HG03571 (cell line): ENCODE results near the gene ADARB2.

Source experiments
- ATAC-seq: cut with Tn5 transposase; IDR thresholded peaks from one replicate; pipeline ENCODE4 v1.9.1; 2021; ENCODE audit not compliant: unreplicated experiment

ADARB2 gene

DNA sequence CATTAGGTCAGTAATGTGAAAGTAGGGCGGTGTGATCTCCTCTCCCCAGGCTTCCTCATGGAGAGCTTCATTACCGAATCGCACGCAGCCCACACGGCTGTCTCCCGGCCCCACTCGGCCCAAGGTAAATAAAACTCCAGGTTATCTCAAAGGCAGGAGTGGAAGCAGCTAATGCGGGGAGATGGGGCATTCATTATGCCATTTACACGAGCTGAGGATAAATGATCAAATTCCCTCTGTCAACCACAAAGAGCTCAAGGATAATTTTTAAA is 93.5 kb downstream of the ADARB2 start:
- ATAC-seq: no peak

DNA sequence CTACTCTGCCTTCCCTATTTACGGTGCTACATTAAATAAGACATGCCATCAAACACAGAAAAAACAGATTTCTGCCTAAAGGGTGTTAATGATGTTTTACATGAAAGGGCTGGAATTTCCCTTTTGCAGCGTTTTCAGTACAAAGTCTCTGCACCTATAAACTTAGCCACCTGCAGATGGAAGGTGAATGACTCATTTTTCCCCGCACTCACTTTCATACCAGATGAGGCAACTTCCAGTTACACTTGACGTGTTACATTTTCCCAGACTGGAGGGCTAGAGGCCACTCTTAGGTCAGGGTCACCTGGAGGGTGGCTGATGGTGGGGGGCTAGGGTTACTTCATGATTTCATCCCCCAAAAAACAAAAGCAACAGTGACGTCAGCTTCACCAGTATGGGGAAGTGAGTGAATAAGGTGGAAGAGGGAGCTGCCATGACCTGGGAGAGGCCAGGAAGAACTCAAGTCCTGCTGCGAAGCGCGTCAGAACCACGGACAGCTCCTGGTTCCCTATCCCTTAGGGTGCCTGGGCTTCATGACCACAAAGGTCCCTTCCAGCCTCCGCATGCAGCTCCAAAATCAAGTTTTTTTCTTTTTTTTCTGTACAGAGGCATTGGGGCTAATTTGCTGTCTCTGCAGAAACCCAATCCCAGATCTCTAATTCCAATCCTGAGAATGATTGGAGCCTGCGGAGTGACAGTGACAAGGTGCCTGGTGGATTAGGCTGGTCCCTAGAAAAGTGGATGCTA is 94.0 kb downstream of the ADARB2 start:
- no peak for ATAC-seq

GRCh38 chr10:1642600-1643160 is 94.6 kb downstream of the ADARB2 start:
- ATAC-seq: no peak

DNA sequence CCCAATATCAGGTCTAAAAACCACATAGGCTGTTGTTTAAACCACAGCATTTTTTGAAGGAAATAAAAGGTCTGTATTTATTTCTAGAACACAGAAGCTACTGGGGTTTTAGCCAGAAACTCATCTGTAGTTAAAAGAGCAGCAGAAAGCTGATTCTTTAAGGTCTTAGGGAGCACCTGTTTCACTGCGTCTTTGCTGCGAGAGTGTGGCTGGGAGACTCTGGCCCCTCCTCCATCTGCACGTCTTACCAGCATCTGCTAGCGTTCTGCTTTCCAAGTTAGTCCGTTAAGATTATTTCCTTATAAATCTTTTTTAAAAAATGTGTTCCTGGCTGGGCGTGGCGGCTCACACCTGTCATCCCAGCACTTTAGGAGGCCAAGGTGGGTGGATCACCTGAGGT is 95.9 kb downstream of the ADARB2 start:
- no peak for ATAC-seq

GRCh38 chr10:1638889-1639419 is 98.4 kb downstream of the ADARB2 start:
- ATAC-seq: no peak

DNA sequence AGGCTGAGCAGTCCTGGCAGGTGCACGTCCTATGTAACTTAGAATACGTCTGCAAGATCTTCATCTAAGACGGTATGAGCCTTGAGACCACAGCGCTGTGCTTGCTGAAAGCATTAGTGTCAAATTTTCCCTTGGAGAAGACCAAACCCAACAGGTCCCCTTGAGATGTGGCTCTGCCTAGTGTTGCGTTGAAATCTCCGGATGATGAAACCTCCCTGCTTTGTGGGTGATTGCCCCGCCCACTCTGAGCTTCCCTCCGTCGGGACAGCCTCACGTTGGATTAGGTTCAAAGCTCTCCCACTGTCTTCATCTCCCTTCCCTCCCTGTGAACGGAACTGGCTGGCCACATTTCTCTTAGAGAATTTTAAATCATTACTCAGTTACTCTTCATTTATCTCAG is 102.0 kb downstream of the ADARB2 start:
- no peak for ATAC-seq

- no peak for ATAC-seq
Measured at GRCh38 chr10:1634239-1634638, 103.1 kb downstream of the ADARB2 start.

DNA sequence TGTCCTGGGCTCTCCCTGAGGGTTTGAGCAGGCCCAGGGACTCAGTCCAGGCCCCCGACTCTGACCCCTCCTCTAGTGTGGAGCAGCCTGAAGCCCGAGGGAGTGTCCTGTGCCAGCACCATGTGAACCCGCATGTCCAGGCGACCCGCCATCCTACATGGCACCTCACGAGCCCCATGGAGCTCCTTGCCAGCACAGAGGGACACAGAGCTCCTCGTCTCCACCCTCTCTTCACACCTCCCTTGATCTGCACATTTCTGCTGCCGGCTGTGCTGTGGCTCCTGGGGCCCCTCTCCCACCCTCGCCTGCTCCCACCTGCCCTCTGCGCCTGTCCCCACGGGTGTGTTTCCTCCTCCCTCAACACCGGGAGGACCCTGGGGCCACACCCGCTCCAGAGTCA is 103.5 kb downstream of the ADARB2 start:
- no peak for ATAC-seq

DNA sequence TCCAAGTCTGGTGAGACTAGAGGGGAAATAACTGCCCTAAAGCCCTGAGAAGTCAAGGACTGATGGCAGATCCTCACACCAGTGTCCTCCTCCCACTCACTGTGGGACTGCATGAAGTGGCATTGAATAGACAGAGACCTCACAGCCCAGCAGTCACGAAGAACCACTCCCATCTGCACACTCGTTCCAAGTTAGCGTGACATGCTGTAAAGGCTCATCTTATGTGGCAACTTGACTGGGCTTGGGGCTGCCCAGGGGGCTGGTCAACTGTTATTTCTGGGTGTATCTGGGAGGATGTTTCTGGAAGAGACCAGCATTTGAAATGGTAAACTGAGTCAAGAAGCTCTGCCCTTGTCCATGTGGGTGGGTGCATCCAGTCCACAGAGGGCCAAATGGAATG is 104.7 kb downstream of the ADARB2 start:
- ATAC-seq: no peak

DNA sequence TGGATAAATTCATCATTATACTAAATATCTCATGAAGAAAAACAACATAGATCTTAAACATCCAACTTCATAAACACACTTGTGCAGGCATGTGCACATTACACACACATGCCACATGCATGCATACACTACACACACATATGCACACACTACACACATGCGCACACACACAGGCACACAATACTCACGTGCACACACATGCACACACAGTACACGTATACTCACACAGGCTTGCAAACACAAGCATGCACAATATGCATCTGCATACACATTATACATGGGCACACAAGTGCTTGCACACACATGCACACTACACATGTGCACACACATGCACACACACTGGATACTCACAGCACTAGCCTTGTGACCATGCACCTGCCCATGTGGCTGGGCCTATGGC is 105.2 kb downstream of the ADARB2 start:
- no peak for ATAC-seq

- no peak for ATAC-seq
Measured at GRCh38 chr10:1631282-1631681, 106.0 kb downstream of the ADARB2 start.

DNA sequence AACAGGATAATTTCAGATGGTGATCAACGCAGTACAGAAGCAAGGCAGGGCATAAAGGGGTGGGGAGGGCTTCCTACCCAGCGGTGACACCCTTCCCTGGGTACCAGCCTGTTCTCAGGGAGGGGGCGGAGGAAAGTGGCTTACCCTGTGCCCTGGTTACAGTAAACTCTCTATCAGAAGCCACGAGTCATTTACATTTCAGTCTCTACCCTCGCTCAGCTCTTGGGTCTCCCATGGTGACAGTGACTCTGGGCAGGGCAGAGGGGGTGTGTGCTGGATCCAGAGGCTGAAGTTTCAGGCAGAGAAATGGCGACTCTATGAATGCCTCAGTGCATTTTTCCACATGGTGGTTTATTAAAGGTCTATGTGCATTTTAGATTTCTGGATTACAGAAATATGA is 107.0 kb downstream of the ADARB2 start:
- ATAC-seq: no peak

DNA sequence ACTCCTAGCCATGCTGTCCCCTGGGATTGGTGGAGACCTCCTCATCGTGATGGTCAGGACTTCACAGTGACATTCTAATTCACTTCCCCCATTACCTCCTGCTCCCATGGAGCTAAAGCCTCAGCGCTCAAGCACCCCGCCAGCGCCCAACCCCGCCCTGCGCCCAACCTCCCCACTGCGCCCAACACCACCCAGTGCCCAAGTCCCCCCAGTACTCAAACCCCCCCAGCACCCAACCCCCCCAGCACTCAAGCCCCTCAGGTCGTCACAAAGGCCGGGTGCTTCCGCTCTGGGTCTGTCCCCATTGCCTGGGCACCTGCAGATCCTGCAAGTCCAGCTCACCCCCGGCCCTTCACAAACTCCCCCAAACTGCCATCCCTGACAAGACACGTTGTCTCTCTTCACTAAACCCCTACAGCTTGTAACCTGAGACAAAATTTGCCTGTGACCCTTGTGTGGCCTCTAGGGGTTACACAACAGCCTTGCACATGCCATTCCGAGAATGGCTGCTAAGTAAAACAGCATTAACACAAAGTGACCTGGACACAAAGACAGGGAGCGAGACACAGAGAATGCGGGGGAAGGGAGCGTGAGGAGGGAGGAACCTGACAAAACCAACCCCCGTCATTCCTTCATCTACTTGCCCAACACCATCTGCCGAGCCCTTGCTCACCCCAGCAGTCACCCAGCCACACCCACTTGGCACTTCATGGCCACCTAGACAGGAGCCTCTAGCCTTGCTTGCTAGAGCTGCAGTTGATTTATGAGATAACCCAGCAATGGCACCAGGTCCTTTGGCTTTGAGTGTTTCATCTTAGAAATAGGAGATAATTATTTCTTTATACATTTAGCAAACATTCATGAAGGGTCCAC is 107.8 kb downstream of the ADARB2 start:
- no peak for ATAC-seq

DNA sequence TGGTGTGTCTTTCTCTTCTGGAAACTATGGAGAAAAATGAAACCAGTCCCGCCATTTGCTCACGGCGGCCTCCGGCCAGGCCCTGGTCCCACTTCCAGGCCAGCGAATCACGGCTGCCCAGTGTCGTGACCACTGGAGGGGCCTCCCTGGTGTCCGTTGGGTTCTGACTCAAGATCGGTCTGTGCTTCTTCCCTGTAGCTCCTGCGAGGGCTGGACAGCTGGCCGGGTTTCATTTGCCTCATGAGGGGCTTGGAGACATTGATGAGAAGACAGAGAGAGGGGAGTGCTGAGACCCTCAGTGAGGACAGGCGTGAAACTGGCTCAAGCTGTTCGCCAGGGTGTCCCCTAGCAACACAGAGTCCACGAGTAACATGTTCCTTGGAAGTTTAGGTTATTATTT is 108.6 kb downstream of the ADARB2 start:
- ATAC-seq: no peak

GRCh38 chr10:1627945-1628344 is 109.4 kb downstream of the ADARB2 start:
- ATAC-seq: no peak

GRCh38 chr10:1626835-1627234 is 110.5 kb downstream of the ADARB2 start:
- no peak for ATAC-seq

DNA sequence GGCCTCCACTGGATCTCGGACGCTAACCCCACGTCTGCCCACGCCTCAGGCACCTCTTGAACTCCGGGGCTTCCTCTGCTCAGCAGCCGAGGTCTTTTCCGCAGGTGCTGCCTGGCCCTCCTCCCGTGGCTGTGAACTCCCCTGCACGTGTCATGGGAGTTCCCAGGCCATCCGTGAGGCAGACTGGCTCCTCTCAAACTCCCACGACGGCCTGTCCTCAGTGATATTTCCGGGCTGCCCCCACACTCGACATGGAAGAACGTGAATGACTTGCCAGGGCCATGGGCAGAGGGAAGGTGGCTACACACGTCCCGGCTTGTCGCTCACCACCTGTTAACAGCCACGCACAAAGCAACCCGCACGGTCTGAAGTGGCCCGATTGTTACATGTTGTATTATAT is 110.9 kb downstream of the ADARB2 start:
- no peak for ATAC-seq

GRCh38 chr10:1625731-1626130 is 111.6 kb downstream of the ADARB2 start:
- no peak for ATAC-seq

DNA sequence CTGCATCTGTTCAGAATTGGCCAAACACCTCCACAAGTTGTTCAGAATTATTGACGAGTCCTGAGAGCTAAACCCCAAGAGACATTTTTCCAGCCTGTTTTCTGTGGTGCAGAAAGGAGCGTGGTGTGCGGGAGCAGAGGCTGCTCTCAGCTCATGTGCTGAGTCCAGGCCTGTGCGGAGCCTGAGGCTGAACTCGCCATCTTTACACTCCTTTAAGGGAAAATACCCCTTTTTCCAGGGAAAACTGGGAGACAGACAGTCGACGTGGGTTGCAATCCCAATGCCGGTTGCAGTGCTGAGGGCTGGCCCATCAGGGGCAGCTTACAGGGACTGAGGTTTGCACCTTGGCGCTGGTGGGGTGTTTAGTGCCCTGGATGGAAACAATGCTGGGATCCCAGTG is 112.2 kb downstream of the ADARB2 start:
- no peak for ATAC-seq

- no peak for ATAC-seq
Measured at GRCh38 chr10:1624240-1624639, 113.1 kb downstream of the ADARB2 start.

DNA sequence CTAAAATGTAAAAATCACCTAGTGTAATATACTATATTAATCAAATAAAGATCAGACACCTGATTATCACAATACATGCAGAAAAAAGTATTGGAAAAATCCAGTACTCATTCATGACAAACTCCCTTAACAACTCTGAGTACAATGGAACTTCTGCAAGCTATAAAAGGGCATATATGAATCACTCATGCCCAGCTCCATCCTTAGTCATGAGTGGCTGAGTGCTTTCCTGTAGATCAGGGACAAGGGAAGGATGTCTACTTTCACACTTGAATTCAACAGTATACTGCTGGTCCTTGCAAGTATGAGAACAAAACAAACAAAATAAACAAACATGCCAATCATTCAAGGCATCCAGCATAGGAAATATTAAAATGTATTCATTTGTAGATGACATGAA is 116.5 kb downstream of the ADARB2 start:
- no peak for ATAC-seq
